Hematopoietic multipotent progenitor cell treated with erythropoietin and hydrocortisone succinate and interleukin-3 and kit ligand, for 4 days (in vitro differentiated cells): ENCODE results near the gene DBN1.
"Not testable (repeated sequence)": the region's sequence is repeated elsewhere in the genome, so short reads cannot be mapped to it uniquely, and the experiment has no call there.

ENCODE experiments used
- DNase-seq: peaks from one replicate; pipeline ENCODE4 v3.0.0-alpha.2; 2015

DBN1 gene

DNA sequence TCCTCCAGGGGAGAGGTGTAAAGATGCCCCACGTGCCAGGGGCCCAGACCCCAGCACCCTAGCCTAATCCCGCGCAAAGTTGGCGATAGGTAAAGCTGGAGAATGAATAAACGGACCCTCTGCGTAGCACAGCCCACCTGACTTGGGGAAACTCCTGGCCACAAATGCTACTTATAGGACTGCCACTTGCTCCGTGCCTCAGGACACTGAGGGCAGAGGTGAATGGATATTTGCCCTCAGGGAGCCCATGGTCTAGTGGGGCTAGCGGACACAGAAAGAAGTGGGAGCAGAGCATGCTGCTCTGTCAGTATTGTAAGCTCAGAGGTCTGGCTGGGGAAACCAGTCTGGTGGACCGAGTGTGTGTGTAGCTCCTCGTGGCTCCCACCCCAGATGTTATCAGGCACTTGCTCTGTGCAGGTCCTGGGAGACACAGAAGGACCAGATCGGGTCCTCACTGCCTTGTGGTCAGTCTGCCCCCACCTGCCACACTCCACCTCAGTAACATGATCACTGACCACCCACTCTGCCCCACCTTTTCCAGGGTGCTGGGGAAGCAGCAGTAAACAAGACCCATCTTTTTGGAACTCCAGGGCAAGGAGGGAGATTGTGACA, 46.1 kb downstream of the DBN1 start:
- peak; percentile 84 for DNase-seq

DNA sequence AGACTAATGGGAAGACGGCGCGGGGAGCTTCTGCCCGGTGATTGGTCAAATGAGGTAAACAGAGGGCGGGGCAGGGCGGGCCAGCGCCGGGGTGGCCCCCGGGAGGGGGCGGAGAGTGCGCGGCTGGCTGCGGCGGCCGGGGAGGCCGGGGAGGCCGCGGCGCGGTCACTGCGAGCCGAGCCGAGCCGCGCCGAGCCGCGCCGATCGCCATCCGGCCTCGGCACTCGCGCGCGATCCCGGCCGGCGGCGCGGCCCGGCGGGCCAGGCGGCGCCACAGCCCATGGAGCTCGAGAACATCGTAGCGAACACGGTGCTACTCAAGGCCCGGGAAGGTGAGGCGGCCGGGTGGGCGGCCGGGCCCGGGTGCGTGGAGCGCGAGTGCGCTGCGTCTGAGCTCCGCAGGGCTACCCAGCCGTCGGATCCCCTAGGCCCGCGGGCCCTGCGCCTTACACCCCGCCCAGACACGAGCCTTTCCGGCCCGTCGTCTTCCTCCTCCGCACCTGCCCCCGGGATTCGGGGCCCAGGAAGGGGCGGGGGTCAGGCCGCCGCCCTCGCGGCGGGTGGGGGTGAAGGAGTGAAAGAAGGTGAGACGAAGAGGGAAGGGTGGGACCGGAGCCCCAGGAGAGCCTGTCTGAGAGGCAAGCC, 46.7 kb downstream of the DBN1 start, which contains the start of gene GRK6:
GRK6 (plus strand) TSS at position 111 of the 645 bp plus-strand sequence; CDS start at position 281, 170 bp downstream.
- peak; percentile 73 for DNase-seq

DNA sequence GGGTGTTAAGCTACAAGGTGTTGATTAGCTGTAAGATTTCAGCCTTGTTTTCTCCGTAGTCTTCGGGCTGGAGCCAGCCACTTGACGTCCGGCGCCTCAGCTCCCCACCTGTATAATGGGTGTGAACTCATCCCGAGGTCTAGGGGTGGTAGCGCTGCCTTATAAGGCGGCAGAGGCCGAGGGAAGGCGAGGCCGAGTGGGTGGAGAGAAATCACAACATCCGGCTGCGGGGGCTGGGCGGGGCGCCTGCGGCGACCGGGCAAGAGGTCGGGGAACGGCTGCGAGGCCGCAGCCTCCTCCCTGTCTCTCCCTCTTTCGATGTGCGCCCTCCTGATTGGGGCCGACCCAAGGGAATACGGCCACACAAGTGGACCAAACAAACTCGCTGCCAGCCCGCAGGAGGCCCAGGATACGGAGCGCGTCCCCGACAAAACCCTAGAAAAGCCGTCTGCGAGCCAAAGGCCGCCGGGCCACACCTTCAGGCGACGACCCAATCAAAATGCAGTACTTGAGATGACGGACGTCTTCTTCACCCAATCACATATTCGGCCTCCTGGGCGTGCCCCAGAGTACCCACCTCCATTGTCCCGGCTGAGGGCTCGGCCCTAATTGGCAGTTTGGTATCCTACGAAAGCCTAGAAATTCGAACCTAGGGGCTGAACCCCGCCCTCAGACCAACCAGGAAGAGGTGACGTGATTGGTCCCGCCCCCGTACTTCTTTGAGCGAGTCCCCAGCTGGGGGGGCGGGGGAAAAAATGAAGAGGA, 47.5 kb downstream of the DBN1 start:
- DNase-seq = peak; percentile 100

DNA sequence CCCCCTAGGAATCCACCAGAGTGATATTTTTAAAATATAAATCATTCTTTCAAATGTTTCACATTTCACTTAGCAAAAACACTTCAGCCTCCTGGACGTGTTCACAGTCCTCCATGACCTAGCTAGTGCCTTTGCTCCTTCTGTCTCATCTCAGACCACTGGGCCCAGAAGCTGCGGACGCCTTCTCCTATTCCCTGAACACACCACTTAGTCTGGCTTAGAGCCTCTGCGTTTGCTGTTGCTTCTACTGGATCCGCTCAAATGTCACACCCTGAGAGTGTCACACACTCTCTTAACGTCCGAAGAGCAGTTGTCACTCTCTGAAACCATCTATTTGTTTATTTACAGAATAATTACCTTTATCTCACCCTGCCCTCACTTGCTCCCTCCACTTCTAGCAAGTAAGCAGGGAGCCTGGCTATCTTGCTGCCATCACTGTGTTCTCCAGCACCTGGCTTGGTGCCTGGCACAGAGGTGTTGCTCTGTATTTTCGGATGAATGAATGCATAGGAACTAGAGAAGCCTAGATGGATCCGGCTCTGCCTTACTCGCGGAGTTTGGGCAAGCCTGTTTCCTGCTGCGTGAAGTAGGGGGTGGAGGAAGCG, 48.1 kb downstream of the DBN1 start:
- no peak for DNase-seq

DNA sequence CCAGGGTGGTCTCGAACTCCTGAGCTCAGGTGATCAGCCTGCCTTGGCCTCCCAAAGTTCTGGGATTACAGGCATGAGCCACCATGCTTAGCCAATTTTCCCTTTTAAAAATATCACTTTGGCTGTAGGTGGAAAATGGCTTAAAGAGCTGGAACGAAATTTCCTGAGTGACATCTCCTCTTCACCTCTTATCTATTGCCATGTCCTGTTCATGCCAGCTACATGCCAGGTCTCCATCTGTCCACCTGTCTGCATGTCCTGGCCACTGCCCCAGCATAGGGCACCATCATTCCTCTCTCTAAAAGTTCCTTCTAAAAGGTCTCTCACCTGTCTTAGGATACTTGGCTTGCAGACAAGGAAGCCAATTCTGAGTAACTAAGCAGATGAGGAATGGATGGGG, 49.8 kb downstream of the DBN1 start:
- DNase-seq = no peak

DNA sequence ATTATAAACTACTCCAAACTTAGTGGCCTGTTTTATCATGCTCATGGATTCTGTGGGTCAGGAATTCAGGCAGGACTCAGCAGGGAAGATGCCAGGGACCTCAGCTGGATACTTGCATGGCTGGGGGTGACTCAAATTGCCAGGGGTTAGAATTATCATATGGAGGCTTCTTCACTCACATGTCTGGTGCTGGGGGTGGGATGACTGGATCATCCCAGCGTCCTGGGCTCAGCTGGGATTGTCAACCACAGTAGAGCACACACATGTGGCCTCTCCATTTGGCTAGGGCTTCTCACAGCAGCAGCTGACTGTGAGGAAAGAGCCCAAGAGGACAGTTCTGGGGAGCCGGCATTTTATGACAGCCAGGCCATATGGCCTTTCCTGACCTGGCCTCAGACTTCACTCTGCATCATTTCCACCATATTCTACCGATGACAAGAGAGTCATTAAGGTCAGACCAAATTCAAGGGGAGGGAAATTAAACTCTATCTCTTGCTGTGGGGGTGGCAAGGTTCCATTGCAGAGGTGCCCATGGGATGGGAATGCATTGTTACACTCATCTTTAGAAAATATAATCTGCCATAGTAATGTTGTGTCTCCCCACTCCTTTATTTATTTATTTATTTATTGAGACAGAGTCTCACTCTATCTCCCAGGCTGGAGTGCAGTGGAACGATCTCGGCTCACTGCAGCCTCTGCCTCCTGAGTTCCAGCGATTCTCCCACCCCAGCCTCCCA, 52.2 kb downstream of the DBN1 start:
- DNase-seq = no peak

DNA sequence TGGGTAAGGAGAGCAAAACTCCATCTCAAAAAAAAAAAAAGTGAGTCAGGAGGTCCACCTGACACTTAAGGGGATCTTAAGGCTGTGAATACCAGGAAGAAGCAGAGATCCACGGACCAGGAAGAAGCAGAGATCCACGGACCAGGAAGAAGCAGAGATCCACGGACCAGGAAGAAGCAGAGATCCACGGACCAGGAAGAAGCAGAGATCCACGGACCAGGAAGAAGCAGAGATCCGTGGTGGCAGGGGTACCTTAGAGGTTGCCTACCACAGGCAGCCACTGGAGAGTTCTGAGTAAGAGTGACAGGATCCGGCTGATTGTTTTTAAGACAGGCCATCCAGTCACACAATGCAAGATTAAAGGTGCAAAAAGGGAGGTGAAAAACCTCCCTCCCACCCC, 53.0 kb downstream of the DBN1 start:
- DNase-seq = not testable (repeated sequence)

DNA sequence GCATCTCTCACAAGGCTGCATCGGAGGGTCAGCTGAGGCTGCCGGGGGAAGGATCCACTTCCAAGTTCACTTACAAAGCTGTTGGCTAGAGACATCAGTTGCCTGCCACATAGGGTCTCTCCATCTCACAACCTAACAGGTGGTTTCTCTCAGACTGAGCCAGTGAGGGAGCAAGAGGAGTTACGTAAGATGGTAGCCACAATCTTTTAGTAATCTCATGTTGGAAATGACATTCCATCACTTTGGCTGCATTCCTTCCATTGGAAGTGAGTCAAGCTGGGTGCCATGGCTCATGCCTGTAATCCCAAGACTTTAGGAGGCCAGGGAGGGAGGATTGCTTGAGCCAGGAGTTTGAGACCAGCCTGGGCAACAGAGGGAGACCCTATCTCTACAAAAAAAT, 54.4 kb downstream of the DBN1 start:
- DNase-seq = no peak

DNA sequence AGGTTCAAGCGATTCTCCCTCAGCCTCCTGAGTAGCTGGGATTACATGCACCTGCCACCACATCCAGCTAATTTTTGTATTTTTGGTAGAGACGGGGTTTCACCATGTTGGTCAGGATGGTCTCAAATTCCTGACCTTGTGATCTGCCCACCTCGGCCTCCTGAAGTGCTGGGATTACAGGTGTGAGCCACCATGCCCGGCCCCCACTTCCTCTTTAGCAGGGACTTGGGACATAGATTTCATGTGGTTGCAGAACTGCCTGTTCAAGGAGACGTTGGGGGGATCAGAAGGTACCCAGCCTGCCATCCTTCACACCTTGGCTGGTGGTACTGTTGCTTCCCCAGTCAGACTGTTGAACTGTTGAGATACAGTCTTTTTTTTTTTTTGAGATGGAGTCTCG, 56.4 kb downstream of the DBN1 start:
- not testable (repeated sequence) for DNase-seq

DNA sequence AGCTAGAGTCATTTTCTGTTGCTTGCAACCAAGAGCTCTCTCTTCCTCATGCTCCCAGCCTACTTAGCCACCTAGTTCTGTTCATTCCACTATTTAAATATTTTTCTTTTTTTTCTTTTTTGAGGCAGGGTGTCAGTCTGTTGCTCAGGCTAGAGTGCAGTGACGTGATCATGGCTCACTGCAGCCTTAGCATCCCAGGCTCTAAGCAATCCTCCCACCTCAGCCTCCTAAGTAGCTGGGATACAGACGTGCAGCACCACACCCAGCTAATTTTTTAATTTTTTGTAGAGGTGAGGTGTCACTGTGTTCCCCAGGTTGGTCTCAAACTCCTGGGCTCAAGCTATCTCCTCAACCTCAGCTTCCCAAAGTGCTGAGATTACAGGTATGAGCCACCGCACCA, 59.0 kb downstream of the DBN1 start:
- no peak for DNase-seq

DNA sequence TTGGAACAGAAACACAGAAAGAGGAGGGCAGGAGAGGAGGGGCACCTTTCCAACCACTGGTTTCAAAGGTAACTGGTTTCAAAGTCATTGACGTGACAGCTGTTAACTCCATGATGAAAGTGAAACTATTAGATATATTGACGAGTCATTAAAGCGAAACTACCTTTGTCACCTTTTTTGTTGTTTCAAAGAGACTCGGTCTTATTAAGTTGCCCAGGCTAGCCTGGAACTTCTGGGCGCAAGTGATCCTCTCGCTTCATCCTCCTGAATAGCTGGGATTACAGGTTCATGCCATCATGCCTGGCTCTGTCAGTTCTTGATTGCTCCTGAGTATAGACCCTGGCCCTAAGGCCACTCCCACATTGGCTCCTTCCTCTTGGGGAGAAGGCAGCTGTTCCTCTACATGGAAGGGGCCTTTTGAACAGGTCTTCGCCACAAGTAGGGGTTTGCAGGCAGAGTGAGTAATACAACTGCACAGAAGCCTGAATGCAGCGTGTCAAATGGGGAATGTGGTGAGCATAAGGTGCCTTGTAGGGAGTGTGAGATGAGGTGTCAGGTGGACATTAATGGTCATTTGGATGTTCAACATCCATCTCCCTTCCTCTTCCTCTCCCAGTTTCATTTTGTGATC, 60.7 kb downstream of the DBN1 start:
- DNase-seq = no peak

DNA sequence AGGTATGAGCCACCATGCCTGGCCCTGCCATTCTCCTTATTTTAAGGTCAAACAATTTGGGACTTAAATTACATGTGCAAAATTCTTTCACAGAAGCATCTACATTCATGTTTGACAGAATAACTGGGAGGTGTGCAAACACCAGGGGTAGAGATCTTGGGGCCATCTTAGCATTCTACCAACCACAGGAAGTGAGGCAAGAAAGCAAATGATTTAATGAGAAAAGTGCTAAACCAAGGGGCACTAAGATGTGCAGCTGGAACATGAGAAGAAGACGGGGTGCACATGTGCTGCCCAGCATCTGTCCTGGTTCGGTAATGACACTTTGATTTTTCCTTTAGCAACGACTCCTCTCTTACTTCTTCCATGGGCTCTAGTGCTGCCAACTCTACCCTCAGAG, 62.9 kb downstream of the DBN1 start:
- peak; percentile 51 for DNase-seq

DNA sequence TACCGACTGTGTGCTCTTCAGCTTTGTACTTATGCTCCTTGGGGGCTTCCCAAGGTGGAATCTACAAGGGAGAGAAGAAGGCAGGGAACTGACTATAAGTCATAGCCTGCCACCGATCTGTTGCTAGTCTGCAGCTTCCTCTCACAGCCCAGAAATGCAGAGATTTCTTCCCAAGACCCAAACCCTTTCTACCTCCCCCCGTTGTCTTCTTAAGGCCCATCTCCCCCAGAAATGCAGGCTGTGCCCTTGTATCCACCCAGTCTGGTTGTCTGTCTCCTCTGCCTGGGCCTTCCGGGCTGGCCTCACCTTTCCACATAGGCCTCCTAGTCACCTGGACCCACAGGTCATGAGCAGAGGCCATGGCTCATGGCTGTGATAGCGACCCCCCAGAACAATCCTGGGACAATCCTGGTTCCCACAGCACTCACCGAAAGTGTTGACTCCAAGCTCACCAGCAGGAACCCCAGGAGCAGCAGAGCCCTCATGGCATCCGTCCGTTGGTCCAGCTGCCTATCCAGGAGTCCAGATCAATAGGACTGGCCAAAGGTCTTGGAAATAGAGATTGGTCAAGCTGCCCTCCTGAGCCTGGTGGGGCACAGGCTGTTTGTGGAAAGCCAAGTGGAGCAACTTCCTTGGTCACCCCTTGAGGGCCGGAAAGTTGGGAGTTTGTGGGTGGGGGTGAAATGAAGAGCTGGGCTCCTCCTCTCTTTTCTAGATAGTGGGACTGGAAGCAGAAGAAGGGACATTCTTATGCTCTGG, 64.2 kb downstream of the DBN1 start, which contains the start of gene F12:
F12 (minus strand) TSS at position 522 of the 759 bp plus-strand sequence; CDS start at position 485, 37 bp downstream.
- DNase-seq = no peak
